IMR-90 (cell line): ENCODE data around the gene LLGL2. TPM values are rescaled to one million over a fixed set of nuclear protein-coding genes. Genes with fewer than 3 reads are reported as not detected.

Experiments
- ATAC-seq: fragments of 200-7000 bp; cut with Tn5 transposase; 2 replicates; pipeline ENCODE4 v1.9.1; 2020; ENCODE audit warnings: low read depth, mild to moderate bottlenecking, moderate library complexity
- BruUV-seq: library from RNA; stranded (reverse); fragments of 400-500 nt; replicated peaks from 2 replicates; lab custom pipeline; 2021; lab: Mats Ljungman, UMichigan
- CTCF ChIA-PET: fragments of 300-600 bp; formaldehyde crosslinking; extraction: SDS; loops from one replicate; lab custom pipeline; 2021; ENCODE audit warnings: antibody characterized with exemption; lab: Yijun Ruan, JAX
- POLR2A ChIA-PET: fragments of 300-600 bp; sonication (Branson Sonifier 250); formaldehyde crosslinking; loops from one replicate; lab custom pipeline; 2022; ENCODE audit warnings: antibody characterized with exemption; ENCODE audit not compliant: unreplicated experiment; lab: Charles Lee
- DNase-seq: peaks from one replicate; pipeline ENCODE4 v3.0.0; 2013
- H2AFZ ChIP-seq: replicated peaks from 2 replicates; pipeline ENCODE3; 2013; ENCODE audit warnings: low read length, mild to moderate bottlenecking; ENCODE audit not compliant: poor library complexity
- H2AK5ac ChIP-seq: 2 replicates; pipeline ENCODE4 v1.6.1; 2013; ENCODE audit warnings: low read depth, low read length, inconsistent platforms
- H2AK9ac ChIP-seq: replicated peaks from 2 replicates; pipeline ENCODE3; 2013; ENCODE audit warnings: mild to moderate bottlenecking, low read depth, low read length, moderate library complexity; ENCODE audit not compliant: poor library complexity
- H2BK120ac ChIP-seq: 2 replicates; pipeline ENCODE4 v1.6.1; 2013; ENCODE audit warnings: low read depth, low read length, inconsistent platforms
- H2BK15ac ChIP-seq: 3 replicates; pipeline ENCODE4 v1.6.1; 2013; ENCODE audit warnings: low read depth, low read length, inconsistent platforms
- H2BK20ac ChIP-seq: 2 replicates; pipeline ENCODE4 v1.6.1; 2013; ENCODE audit warnings: low read depth, mild to moderate bottlenecking, inconsistent platforms, low read length, moderate library complexity
- H2BK5ac ChIP-seq: 2 replicates; pipeline ENCODE4 v1.6.1; 2013; ENCODE audit warnings: mild to moderate bottlenecking, low read depth, low read length, inconsistent platforms; ENCODE audit not compliant: poor library complexity, severe bottlenecking
- H3K14ac ChIP-seq: replicated peaks from 2 replicates; pipeline ENCODE4 v1.6.1; 2013; ENCODE audit warnings: low read depth, low read length, inconsistent platforms
- H3K18ac ChIP-seq: 2 replicates; pipeline ENCODE4 v1.6.1; 2013; ENCODE audit warnings: low read depth, low read length, control low read depth
- H3K23ac ChIP-seq: 2 replicates; pipeline ENCODE4 v1.6.1; 2013; ENCODE audit warnings: low read depth, low read length, inconsistent platforms
- H3K27ac ChIP-seq: 2 replicates; pipeline ENCODE4 v1.5.1; 2013; ENCODE audit warnings: mild to moderate bottlenecking, control low read depth, low read length; ENCODE audit not compliant: insufficient read depth
- H3K27me3 ChIP-seq: 2 replicates; pipeline ENCODE4 v1.6.1; 2013; ENCODE audit warnings: low read length; ENCODE audit not compliant: control insufficient read depth, insufficient read depth
- H3K36me3 ChIP-seq: 2 replicates; pipeline ENCODE4 v1.6.1; 2013; ENCODE audit warnings: low read length, mixed read lengths; ENCODE audit not compliant: control insufficient read depth, insufficient read depth
- H3K4ac ChIP-seq: 2 replicates; pipeline ENCODE4 v1.6.1; 2013; ENCODE audit warnings: low read depth, low read length, inconsistent platforms
- H3K4me1 ChIP-seq: 2 replicates; pipeline ENCODE4 v1.6.1; 2013; ENCODE audit warnings: low read length, mixed read lengths; ENCODE audit not compliant: control insufficient read depth, insufficient read depth
- H3K4me2 ChIP-seq: 2 replicates; pipeline ENCODE4 v1.6.1; 2013; ENCODE audit warnings: low read depth, mild to moderate bottlenecking, control low read depth, low read length, moderate library complexity
- H3K4me3 ChIP-seq: 2 replicates; pipeline ENCODE4 v1.5.1; 2013; ENCODE audit warnings: low read depth, mild to moderate bottlenecking, control low read depth, low read length, moderate library complexity; ENCODE audit not compliant: insufficient read depth
- H3K56ac ChIP-seq: 2 replicates; pipeline ENCODE4 v1.6.1; 2013; ENCODE audit warnings: low read length, inconsistent platforms; ENCODE audit not compliant: insufficient read depth; ENCODE audit errors: extremely low read depth
- H3K79me1 ChIP-seq, 2 experiments: 2 replicates each; pipeline ENCODE4 v1.6.1; 2013; ENCODE audit warnings: low read length in 2 of 2, inconsistent platforms in 1 of 2, low read depth in 1 of 2
- H3K9ac ChIP-seq: 2 replicates; pipeline ENCODE4 v1.6.1; 2013; ENCODE audit warnings: low read depth, low read length, control low read depth
- H3K9me1 ChIP-seq: 2 replicates; pipeline ENCODE4 v1.6.1; 2013; ENCODE audit warnings: low read length, inconsistent platforms; ENCODE audit not compliant: insufficient read depth
- H3K9me3 ChIP-seq: 2 replicates; pipeline ENCODE4 v1.6.1; 2013; ENCODE audit warnings: low read length; ENCODE audit not compliant: control insufficient read depth, insufficient read depth
- H4K20me1 ChIP-seq: 2 replicates; pipeline ENCODE4 v1.6.1; 2013; ENCODE audit warnings: low read length, inconsistent platforms; ENCODE audit not compliant: insufficient read depth
- H4K5ac ChIP-seq: 2 replicates; pipeline ENCODE4 v1.6.1; 2013; ENCODE audit warnings: mild to moderate bottlenecking, low read depth, low read length, control low read depth
- H4K8ac ChIP-seq, 2 experiments: 2 replicates each; pipeline ENCODE4 v1.6.1; 2013; ENCODE audit warnings: low read depth in 2 of 2, low read length in 2 of 2, control low read depth in 1 of 2, inconsistent platforms in 1 of 2
- H4K91ac ChIP-seq: 2 replicates; pipeline ENCODE4 v1.6.1; 2013; ENCODE audit warnings: low read depth, low read length, inconsistent platforms; ENCODE audit not compliant: insufficient read depth
- BHLHE40 ChIP-seq: fragments of 150-350 bp; IDR thresholded peaks from 2 replicates; pipeline ENCODE4 v1.6.1; 2016; ENCODE audit warnings: mild to moderate bottlenecking, low read depth, low read length
- CEBPB ChIP-seq: IDR thresholded peaks from 2 replicates; pipeline ENCODE4 v1.6.1; 2012; ENCODE audit warnings: low read depth, low read length, improper control_type of control experiment
- MAZ ChIP-seq: IDR thresholded peaks from 2 replicates; pipeline ENCODE4 v1.6.1; 2012; ENCODE audit warnings: low read depth, mild to moderate bottlenecking, low read length, improper control_type of control experiment, moderate library complexity, borderline replicate concordance
- MXI1 ChIP-seq: IDR thresholded peaks from 2 replicates; pipeline ENCODE4 v1.6.1; 2012; ENCODE audit warnings: low read depth, mild to moderate bottlenecking, low read length, moderate library complexity, borderline replicate concordance
- NFE2L2 ChIP-seq: fragments of 150-350 bp; IDR thresholded peaks from 2 replicates; pipeline ENCODE4 v1.6.1; 2016; ENCODE audit warnings: low read depth, mild to moderate bottlenecking, low read length
- POLR2A ChIP-seq: IDR thresholded peaks from 2 replicates; pipeline ENCODE4 v1.6.1; 2012; ENCODE audit warnings: mild to moderate bottlenecking, low read depth, low read length
- RCOR1 ChIP-seq: IDR thresholded peaks from 2 replicates; pipeline ENCODE4 v1.6.1; 2012; ENCODE audit warnings: mild to moderate bottlenecking, low read length, improper control_type of control experiment; ENCODE audit not compliant: insufficient replicate concordance
- RFX5 ChIP-seq: IDR thresholded peaks from 2 replicates; pipeline ENCODE4 v1.8.0; 2012; ENCODE audit warnings: low read depth, mild to moderate bottlenecking, low read length, moderate library complexity
- SMC3 ChIP-seq: fragments of 150-350 bp; IDR thresholded peaks from 2 replicates; pipeline ENCODE4 v1.6.1; 2016; ENCODE audit warnings: low read depth, mild to moderate bottlenecking, antibody characterized with exemption, low read length, moderate library complexity
- USF2 ChIP-seq: fragments of 150-350 bp; IDR thresholded peaks from 2 replicates; pipeline ENCODE4 v1.6.1; 2017; ENCODE audit warnings: mild to moderate bottlenecking, antibody characterized with exemption, low read length, low read depth
- WGBS, 2 experiments: methylation state at CpG; one replicate each; pipeline versions ENCODE4 v1.1.5 to v1.1.7; 2013; ENCODE audit warnings: missing lambda C conversion rate in 2 of 2; ENCODE audit not compliant: insufficient read length in 1 of 2; ENCODE audit errors: extremely low coverage in 2 of 2; 5-methylcytosine and 5-hydroxymethylcytosine counted together
- dilution Hi-C: fragments of 300-500 bp; cut with HindIII; formaldehyde crosslinking; loops from one replicate; pipeline ENCODE4 v1.14.3; 2018; ENCODE audit warnings: low sequenced_read_pairs; ENCODE audit not compliant: unreplicated experiment
- in situ Hi-C: fragments of 300-500 bp; cut with MboI; formaldehyde crosslinking; loops from 3 replicates; pipeline ENCODE4 v1.14.3; 2019; ENCODE audit warnings: low sequenced_read_pairs, inconsistent platforms, mixed read lengths
- intact Hi-C: fragments of 100-400 bp; cut with micrococcal nuclease; formaldehyde crosslinking; loops from 2 replicates; pipeline ENCODE4 v1.10.0; 2022
- polyA plus RNA-seq, 3 experiments: library from polyadenylated mRNA; depleted of rRNA; stranded (reverse); fragments of >200 nt; gene quantifications; 2 replicates each; pipeline ENCODE4 v1.2.3, GENCODE V29; 2012; ENCODE audit warnings: low replicate concordance in 1 of 3
- total RNA-seq: library from RNA; depleted of rRNA; stranded (reverse); fragments of >200 nt; gene quantifications from 2 replicates; pipeline ENCODE4 v1.2.3, GENCODE V29; 2012
- TF ChIP-seq, protein P1 (sequence below): fragments of 150-350 bp; IDR thresholded peaks from 2 replicates; pipeline ENCODE4 v1.6.1; 2016; ENCODE audit warnings: low read depth, mild to moderate bottlenecking, low read length, moderate library complexity, borderline replicate concordance
- TF ChIP-seq, protein P2 (sequence below): conservative IDR thresholded peaks from 2 replicates; pipeline ENCODE4 v1.5.1; 2012; ENCODE audit warnings: mild to moderate bottlenecking, low read depth, low read length, improper control_type of control experiment

Gene LLGL2
- total and polyA plus RNA-seq, 2 of the 4 experiments (the other 2 are of a cell fraction): 0.54 to 0.72 TPM

DNA sequence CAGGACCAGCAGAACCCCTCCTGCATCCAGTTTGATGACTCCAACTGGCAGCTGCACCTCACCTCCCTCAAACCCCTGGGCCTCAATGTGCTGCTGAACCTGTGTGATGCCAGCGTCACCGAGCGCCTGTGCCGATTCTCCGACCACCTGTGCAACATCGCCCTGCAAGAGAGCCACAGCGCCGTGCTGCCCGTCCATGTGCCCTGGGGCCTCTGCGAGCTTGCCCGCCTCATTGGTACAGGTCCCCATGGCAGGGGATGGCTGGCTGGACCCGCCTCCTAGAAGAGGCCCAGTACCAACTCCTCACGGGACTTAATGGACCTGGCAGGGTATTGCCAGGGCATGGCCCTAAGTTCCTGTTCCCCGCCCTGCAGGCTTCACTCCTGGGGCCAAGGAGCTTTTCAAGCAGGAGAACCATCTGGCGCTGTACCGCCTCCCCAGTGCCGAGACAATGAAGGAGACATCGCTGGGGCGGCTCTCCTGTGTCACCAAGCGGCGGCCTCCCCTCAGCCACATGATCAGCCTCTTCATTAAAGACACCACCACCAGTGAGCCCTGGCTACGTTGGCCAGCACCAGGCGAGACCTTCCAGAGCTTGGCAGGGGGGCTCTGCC lies 32.8 kb upstream of the LLGL2 start:
- H3K4me3 ChIP-seq: no peak overlapping the region
- no peak overlapping the region for H3K4ac ChIP-seq
- ATAC-seq (no peak), DNase-seq (no peak)
- H3K9me3 ChIP-seq: no peaks in the 10 kb centered on the region
- no peak overlapping the region for H2BK5ac ChIP-seq
- H3K79me1 ChIP-seq: no peaks in the 10 kb centered on the region; a peak in 1 of 4 replicates
- no peak overlapping the region for H2BK20ac ChIP-seq
- WGBS, 2 experiments: 93% methylated on average over 20 of the region's 23 CpGs; no CpG with 5 or more reads in 1 of the 2 experiments
- H3K9me1 ChIP-seq: no peaks in the 10 kb centered on the region
- no peak overlapping the region for H3K14ac ChIP-seq
- no peak for TF ChIP-seq USF2
- TF ChIP-seq RCOR1: no peak
- TF ChIP-seq NFE2L2: no peak
- TF ChIP-seq, protein P1, sequence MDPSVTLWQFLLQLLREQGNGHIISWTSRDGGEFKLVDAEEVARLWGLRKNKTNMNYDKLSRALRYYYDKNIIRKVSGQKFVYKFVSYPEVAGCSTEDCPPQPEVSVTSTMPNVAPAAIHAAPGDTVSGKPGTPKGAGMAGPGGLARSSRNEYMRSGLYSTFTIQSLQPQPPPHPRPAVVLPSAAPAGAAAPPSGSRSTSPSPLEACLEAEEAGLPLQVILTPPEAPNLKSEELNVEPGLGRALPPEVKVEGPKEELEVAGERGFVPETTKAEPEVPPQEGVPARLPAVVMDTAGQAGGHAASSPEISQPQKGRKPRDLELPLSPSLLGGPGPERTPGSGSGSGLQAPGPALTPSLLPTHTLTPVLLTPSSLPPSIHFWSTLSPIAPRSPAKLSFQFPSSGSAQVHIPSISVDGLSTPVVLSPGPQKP: no peak
- TF ChIP-seq MXI1: no peak
- no peak for TF ChIP-seq RFX5
- TF ChIP-seq CEBPB: no peak
- no peak for TF ChIP-seq MAZ
- no peak for TF ChIP-seq BHLHE40
- TF ChIP-seq POLR2A: no peak
- TF ChIP-seq SMC3: no peak
- TF ChIP-seq, protein P2, sequence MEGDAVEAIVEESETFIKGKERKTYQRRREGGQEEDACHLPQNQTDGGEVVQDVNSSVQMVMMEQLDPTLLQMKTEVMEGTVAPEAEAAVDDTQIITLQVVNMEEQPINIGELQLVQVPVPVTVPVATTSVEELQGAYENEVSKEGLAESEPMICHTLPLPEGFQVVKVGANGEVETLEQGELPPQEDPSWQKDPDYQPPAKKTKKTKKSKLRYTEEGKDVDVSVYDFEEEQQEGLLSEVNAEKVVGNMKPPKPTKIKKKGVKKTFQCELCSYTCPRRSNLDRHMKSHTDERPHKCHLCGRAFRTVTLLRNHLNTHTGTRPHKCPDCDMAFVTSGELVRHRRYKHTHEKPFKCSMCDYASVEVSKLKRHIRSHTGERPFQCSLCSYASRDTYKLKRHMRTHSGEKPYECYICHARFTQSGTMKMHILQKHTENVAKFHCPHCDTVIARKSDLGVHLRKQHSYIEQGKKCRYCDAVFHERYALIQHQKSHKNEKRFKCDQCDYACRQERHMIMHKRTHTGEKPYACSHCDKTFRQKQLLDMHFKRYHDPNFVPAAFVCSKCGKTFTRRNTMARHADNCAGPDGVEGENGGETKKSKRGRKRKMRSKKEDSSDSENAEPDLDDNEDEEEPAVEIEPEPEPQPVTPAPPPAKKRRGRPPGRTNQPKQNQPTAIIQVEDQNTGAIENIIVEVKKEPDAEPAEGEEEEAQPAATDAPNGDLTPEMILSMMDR: no peak
- no peak overlapping the region for H2BK15ac ChIP-seq
- no peak overlapping the region for H3K27ac ChIP-seq
- ChIA-PET CTCF (no interaction called here), POLR2A (no interaction called here)
- H4K20me1 ChIP-seq: no peaks in the 10 kb centered on the region; the same call in 1 of the 2 replicates
- H4K8ac ChIP-seq: no peak overlapping the region
- H2AK9ac ChIP-seq: no peak overlapping the region
- no peaks in the 10 kb centered on the region for H3K27me3 ChIP-seq
- no peak overlapping the region for H3K56ac ChIP-seq
- no peak overlapping the region for H4K91ac ChIP-seq
- H2AK5ac ChIP-seq: no peak overlapping the region
- no peak overlapping the region for H4K5ac ChIP-seq
- TSS peak; percentile 70 for BruUV-seq
- H3K18ac ChIP-seq: no peak overlapping the region
- dilution Hi-C loops (no loop called here), in situ Hi-C loops (no loop called here), intact Hi-C loops (no loop called here)
- H2BK120ac ChIP-seq: no peak overlapping the region
- H3K9ac ChIP-seq: no peak overlapping the region
- no peaks in the 10 kb centered on the region for H3K4me1 ChIP-seq
- H3K36me3 ChIP-seq: peaks cover 50% of the 10 kb centered on the region
- H3K23ac ChIP-seq: no peak overlapping the region
- H3K4me2 ChIP-seq: no peak overlapping the region
- no peak overlapping the region for H2AFZ ChIP-seq
